Activated CD8-positive, alpha-beta memory T cell treated with anti-CD3 and anti-CD28 coated beads for 1 hour (primary cell): Measurements from ENCODE around the gene CNTNAP2.

ENCODE experiments used
- DNase-seq, 2 donors: peaks; one replicate each; pipeline ENCODE4 v3.0.0-alpha.2; 2020; ENCODE audit warnings: low read depth in 1 of 2; ENCODE audit errors: extremely low read depth in 1 of 2

CNTNAP2 gene

GRCh38 chr7:148209643-148210190 is 2093.1 kb downstream of the CNTNAP2 start:
- DNase-seq = no peak

GRCh38 chr7:148210804-148211325 is 2094.3 kb downstream of the CNTNAP2 start:
- no peak for DNase-seq

- DNase-seq = no peak
These were observed 2095.1 kb downstream of the CNTNAP2 start for GRCh38 chr7:148211740-148212151.

GRCh38 chr7:148212731-148213130 is 2096.1 kb downstream of the CNTNAP2 start:
- no peak for DNase-seq

- DNase-seq = no peak
These were observed 2097.5 kb downstream of the CNTNAP2 start for GRCh38 chr7:148214101-148214500.

GRCh38 chr7:148218603-148219002 is 2102.0 kb downstream of the CNTNAP2 start:
- no peak for DNase-seq

GRCh38 chr7:148222721-148223120 is 2106.1 kb downstream of the CNTNAP2 start:
- no peak for DNase-seq

- no peak for DNase-seq
These were observed 2106.6 kb downstream of the CNTNAP2 start for GRCh38 chr7:148223160-148223559.

GRCh38 chr7:148223738-148224137 is 2107.1 kb downstream of the CNTNAP2 start:
- no peak for DNase-seq

GRCh38 chr7:148230296-148230695 is 2113.7 kb downstream of the CNTNAP2 start:
- DNase-seq = no peak

- DNase-seq = no peak
These were observed 2114.3 kb downstream of the CNTNAP2 start for GRCh38 chr7:148230883-148231282.

- no peak for DNase-seq
These were observed 2116.2 kb downstream of the CNTNAP2 start for GRCh38 chr7:148232784-148233183.

- no peak for DNase-seq
These were observed 2118.1 kb downstream of the CNTNAP2 start for GRCh38 chr7:148234715-148235114.

- DNase-seq = no peak
These were observed 2122.2 kb downstream of the CNTNAP2 start for GRCh38 chr7:148238761-148239325.

- no peak for DNase-seq
These were observed 2125.2 kb downstream of the CNTNAP2 start for GRCh38 chr7:148241700-148242293.

GRCh38 chr7:148242294-148242821 is 2125.8 kb downstream of the CNTNAP2 start:
- DNase-seq = no peak

GRCh38 chr7:148245381-148245780 is 2128.8 kb downstream of the CNTNAP2 start:
- DNase-seq = no peak

GRCh38 chr7:148253629-148254028 is 2137.0 kb downstream of the CNTNAP2 start:
- DNase-seq = no peak

- DNase-seq = no peak
These were observed 2138.7 kb downstream of the CNTNAP2 start for GRCh38 chr7:148255333-148255732.

GRCh38 chr7:148256433-148256832 is 2139.8 kb downstream of the CNTNAP2 start:
- no peak for DNase-seq

- DNase-seq = no peak
These were observed 2144.0 kb downstream of the CNTNAP2 start for GRCh38 chr7:148260599-148260998.

- DNase-seq = no peak
These were observed 2144.9 kb downstream of the CNTNAP2 start for GRCh38 chr7:148261523-148261922.
